HG03103 (cell line): Measurements from ENCODE around the gene DMXL1.

Source experiments
- ATAC-seq: cut with Tn5 transposase; IDR thresholded peaks from one replicate; pipeline ENCODE4 v1.9.1; 2021; ENCODE audit warnings: low read depth; ENCODE audit not compliant: unreplicated experiment

The DMXL1 gene, protein sequence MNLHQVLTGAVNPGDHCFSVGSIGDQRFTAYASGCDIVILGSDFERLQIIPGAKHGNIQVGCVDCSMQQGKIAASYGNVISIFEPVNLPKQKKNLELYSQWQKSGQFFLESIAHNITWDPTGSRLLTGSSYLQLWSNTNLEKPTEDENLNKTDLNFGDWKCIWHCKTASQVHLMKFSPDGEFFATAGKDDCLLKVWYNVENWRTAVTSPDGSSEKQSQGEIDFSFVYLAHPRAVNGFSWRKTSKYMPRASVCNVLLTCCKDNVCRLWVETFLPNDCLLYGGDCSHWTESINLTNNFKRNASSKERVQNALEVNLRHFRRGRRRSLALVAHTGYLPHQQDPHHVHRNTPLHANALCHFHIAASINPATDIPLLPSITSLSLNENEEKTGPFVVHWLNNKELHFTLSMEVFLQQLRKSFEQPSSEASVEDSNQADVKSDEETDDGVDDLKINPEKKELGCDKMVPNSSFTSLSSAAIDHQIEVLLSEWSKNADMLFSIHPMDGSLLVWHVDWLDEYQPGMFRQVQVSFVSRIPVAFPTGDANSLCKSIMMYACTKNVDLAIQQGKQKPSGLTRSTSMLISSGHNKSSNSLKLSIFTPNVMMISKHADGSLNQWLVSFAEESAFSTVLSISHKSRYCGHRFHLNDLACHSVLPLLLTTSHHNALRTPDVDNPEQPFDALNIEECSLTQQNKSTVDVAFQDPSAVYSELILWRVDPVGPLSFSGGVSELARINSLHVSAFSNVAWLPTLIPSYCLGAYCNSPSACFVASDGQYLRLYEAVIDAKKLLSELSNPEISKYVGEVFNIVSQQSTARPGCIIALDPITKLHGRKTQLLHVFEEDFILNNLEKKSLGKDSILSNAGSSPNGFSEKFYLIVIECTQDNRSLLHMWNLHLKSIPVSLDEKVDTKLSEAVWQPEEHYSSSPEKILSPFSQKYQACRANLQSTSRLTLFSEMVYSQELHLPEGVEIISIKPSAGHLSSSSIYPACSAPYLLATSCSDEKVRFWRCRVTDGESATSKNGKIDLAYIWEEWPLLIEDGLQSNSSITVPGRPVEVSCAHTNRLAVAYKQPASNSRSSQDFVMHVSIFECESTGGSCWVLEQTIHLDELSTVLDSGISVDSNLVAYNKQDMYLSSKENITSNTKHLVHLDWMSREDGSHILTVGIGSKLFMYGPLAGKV (N-terminal part only)

DNA sequence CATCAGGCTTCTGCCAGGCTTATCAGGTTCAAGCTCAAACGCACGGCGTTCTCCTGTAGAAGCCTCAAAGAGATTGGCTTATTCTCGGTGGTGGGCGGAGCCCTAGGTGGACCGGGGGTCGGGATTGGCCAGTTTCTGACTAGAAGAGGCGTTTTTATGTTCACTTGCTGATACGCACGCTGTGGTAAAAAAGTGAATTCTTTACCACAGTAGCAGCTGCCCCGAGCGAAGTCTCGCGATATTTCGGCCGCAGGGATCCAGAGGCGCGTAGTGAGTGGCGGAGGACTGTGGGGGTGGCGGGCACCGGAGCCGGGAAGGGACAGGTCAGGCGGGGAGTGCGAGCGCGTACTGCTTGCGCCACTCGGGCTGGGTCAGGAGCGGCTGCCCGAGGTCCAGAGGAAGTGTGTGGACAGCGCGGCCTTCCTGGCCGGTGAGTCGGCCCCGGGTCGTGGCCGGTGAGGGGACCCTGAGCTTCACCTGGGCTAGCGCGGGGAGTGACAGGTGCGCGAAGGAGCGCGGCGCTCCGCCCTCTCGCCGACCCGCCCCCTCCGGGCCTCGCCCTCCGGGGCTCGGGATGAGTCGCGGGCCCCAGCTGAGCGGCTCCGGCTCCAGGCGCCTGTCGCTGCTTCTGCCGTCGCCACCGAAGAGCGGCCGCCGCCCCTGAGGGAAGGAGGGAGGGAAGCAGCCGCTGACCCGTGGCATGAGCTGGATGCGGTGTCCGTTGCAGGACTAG is at the start of gene DMXL1:
Gene DMXL1, plus strand, starts transcription at position 260 of the 733 bp plus-strand sequence. CDS start 483 bp downstream, outside the sequence.
- peak; percentile 74 for ATAC-seq

DNA sequence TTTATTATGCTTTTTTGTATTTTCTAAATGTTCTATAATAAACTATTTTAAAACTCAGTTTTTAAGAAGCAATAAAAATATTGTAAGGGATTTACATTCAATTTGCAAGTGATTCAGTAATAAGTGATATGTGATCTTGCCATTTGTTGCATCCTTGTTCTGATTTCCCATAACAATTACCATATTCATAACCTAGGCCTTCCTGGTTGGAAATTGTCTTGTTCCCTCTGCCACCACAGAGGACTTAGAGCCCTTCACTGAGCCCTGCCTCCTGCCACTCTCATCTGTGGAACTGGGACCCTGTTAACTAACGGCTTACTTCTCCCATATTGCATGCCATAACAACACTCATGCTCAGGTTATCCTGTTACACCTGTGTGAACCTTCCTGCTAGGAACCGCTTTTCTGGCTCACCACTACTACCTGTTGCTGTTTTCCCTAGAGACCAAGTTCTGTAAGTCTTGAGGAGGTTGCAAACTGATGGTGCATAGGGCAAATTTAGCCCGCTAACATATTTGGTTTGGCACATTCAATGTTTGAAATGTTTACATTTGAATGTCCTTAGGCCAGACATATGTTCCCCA is 49.6 kb upstream of the DMXL1 start:
- no peak for ATAC-seq

DNA sequence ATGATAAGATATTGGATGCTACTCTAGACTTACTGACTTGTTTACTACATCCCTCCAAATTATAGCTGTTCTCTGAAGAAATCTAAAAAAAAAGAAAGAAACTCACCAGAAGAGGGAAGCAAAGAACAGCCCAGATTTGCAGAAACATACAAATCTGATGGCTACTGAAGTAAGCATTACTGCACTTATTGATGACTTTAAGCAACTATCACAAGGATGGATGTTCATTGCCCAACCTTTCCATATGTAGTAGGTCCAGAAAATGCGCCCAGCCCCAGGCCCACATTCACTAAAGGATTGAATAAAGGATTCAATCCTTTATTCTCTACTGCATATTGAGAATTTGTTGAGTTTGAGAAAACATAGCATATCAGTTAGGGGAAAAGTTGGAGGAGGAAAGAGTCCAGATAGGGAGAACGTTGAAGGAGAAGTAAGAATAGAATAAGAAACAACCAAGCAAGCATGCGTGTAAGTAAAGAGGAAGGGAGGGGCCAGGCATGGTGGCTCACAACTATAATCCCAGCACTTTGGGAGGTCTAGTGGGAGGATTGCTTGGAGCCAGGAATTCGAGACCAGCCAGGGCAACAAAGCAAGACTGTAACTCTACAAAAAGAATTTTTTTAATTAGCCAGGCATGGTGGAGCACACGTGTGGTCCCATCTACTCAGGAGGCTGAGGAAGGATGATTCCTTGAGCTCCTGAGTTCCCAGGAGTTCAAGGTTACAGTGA is 48.7 kb upstream of the DMXL1 start:
- ATAC-seq: peak; percentile 61

DNA sequence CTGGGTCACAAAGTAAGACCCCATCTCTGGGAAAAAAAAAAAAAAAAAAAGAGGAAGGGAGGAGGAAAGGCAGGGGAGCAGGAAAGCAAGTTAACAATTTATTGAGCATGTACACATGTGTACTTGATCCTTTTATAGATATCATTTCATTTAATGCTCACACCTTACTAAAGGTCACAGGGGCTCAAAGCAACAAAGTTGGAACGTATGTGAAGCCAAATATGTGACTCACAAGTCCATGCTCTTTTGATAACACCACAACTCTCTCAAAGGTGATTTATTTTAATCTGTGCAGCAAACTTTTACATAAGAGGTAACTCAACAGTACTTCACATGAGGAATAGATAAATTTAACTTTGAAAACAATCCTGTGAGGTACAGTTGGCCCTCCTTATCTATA is 48.1 kb upstream of the DMXL1 start:
- ATAC-seq: no peak

DNA sequence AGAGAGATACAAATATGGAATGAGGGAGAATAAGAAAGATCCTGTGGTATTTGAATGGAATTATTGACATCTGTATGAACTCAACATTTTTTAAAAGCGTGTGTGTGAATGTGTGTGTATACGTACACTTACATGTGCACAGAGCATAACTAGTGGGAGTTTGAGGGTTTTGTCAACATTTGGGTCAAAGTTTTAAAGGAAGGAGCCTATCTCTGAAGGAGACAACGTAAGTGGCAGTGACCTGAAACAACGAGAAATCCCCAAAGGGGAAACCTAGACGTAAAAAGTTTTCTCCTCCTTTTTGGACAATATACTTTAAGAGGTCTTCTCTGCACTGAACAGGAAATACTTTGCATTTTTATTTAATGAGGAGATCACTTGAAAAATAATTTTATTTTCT is 42.3 kb upstream of the DMXL1 start:
- no peak for ATAC-seq

DNA sequence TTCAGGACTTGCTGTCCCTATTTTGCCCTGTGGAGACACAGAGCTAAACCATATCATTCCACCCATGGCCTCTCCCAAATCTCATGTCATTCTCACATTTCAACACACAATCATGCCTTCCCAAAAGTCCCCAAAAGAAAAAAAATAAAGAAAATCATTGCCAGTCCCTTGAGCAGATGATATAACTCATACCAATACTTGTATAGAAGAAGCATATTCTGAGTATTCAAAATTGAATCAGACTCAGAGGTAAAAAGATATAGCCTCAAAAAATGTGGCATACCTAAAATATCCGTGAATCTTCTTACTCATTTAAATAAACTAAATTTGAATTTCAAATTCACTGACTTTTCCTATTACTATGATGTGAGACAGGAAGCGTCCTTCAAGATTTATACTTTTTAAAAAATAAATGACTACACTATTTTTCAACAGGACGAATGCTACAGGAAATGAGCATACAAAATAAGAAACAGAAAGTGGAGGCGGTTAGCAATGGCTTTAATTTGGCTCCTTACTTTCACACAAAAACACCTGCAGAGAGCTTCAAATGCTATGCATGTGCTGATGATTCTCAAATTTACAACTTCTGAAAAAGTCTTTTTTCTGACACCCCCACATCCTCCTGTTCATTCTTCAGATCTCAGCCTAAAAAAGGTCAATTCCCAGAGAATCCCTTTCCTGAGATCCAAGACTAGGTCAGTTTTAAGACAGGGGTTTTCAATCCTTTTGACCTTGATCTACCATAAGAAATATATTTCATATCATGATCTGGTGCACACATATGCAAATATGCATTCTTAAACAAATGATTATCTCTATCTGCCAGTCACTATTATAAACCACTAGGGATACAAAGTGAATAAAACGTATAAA is 39.6 kb upstream of the DMXL1 start:
- ATAC-seq: peak; percentile 62

DNA sequence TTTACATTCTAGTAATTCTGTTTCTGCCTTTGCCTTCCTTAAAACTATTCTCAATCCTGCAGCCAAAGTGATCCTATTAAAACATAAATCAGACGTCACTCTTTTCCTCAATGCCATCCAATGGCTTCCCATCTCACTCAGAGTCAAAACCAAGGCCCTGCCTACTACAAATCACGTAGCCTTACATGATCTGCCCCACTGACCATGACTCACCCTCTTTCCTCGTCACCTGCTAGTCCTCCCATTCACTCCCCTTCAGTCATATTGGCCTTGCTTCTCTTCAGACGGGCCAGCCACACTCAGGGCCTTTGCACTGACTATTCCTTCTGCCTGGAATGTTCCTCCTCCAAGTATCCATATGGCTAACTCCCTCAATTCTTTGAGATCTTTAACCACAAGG is 39.0 kb upstream of the DMXL1 start:
- ATAC-seq: peak; percentile 41

DNA sequence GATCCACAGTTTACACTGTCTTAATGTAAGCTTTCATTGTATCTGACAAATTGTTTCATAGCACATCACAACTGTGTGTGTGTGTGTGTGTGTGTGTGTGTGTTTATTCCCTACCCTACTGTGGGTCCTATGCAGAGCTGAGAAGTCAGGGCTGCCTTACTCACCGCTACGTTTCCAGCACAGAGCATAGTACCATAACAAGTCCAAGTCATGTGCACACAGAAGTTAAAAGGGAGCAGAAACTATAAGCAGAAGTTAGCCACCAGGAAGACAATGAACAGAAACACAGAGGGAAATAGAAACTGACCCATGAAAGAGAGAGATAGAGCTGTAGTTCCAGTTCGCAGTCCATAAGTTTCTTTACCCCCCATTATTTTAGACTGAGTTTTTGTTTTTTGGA is 38.2 kb upstream of the DMXL1 start:
- peak; percentile 46 for ATAC-seq

DNA sequence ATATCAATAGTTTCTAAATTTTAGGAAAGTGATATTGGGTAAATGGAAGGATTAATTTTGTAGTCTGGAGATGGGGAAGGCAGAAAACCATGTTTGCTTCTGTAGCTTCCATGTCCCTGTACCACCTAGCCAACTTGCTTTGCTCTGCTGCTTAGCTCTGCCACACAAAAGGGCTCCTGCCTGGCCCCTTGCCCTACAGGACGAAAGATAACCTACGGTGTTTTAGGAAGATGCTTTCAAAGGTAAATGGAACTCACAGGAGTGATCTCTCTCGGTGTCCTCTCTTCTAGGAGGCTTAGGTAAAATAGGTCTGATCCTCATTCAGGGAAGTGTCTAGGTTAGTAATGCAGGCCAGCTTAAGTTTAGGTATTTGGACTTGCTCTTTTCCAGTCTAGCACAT is 37.8 kb upstream of the DMXL1 start:
- no peak for ATAC-seq

DNA sequence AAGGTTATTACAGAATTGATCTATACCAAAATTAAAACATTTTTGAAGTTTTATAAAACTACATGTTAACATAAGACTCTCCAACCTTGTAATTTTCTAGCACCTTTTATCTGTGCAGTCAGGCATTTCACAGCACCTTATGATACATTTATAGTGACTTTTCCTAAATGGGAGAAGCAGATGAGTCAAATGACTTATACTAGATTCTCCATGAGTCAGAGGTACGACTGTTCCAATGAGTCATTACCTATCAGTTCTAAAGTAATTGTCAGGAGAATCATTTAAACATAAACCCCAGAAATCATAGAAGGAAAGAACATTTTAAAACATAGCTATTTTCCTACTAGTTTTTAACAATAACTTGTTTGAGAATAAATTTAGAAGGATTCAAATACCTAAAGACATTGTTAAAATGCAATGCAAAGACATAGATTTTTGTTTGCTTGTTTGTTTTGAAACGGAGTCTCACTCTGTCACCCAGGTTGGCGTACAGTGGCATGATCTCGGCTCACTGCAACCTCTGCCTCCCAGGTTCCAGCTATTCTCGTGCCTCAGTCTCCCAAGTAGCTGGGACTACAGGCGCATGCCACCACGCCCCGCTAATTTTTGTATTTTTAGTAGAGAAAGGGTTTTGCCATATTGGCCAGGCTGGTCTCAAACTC is 34.7 kb upstream of the DMXL1 start:
- no peak for ATAC-seq

DNA sequence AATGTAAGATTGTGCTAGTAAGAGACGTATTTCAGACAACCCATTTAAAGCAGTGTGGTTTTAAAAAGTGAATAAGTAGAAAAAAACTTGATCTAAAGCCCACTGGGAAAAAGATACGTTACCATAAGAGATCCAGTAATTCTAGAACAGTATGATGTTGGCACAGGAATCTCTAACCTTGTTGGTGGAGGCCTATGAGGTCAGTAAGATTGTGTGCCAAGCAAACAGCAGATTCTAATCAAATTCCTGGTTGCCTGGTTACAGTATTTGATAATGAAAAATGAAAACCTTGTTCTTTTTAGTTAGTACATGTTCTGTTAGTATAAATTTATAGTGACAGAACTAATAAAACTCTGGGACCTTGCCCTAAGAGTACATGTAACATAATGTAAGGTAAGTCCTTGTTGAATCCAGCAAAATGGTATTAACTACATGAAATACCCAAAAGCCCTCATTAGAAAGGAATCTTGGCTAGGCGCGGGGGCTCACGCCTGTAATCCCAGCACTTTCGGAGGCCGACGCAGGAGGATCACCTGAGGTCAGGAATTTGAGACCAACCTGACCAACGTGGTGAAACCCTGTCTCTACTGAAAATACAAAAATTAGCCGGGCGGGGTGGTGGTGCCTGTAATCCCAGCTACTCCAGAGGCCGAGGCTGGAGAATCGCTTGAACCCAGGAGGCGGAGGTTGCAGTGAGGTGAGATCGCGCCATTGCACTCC is 33.2 kb upstream of the DMXL1 start:
- no peak for ATAC-seq

DNA sequence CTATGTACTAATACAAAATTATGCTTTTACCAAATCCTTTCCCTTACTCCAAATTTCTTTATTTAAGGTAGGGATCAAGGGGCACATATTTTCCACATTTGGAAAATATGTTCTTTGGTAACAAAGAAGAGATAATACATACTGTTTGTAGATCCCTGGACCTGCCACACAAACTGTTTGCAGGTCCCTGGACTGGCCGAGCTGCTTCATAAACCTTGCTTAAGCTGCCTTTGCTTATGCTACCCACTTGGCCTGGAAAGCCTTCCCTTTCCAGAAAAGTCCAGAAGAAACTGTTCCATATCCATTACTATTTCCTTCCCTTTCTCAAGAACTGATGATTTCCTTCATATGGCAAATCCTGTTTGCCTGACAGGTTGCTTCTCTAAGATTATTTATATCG is 22.6 kb upstream of the DMXL1 start:
- no peak for ATAC-seq

DNA sequence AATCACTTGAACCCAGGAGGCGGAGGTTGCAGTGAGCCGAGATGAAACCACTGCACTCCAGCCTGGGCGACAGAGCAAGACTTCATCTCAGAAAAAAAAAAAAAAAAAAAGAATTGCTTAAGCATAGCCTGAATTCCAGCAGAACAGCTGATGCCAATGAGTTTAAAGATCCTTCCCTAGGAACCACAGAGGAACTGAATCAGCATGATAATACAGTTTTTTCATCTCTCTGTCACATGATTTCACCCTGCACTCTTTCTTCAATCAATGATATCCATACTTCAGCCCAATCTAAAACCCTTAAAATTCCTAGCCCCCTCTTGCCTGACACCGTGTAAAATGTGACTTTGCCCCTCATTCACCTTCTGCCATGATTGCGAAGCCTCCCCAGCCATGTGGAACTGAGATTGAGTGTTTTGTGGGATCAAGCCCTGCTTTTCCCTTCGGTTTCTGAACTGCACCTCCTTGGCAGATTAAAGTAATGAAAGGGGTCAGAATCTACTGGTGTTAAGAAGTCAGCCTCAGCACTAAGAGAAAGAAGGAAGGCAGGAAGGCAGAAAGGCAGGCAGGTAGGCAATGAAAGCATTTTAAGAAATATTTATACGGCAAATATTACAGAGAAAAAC is 20.9 kb upstream of the DMXL1 start:
- ATAC-seq: no peak

DNA sequence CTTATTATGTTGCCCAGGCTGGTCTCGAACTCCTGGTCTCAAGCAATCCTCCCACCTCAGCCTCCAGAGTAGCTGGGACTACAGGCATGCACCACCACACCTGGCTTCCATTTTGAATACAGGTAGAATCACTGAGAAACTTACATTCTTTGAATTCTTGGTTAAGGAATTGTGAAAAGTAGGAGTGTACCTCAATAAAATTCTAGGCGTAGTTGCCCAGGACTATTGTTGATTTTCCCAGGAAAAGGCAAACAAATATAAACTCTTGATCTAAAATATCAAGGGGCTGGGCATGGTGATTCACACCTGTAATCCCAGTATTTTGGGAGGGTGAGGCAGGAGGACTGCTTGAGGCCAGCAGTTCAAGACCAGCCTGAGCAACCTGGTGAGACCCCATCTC is 16.8 kb upstream of the DMXL1 start:
- no peak for ATAC-seq

DNA sequence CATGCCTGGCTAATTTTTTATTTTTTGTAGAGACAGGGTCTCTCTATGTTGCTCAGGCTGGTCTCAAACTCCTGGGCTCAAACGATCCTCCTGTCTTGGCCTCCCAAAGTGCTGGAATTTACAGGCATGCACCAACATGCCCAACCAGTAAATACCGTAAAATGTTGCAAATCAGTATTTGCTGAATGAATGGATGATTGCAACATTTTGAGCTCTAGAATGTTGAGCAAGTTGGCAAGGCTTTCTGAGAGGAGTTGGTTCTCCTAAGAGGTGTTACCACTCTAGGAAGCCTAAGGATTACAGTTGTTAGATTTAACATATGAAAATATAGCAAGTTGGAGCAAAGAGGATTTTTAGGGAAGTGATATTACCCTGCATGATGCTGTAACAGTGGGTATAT is 15.6 kb upstream of the DMXL1 start:
- ATAC-seq: no peak

DNA sequence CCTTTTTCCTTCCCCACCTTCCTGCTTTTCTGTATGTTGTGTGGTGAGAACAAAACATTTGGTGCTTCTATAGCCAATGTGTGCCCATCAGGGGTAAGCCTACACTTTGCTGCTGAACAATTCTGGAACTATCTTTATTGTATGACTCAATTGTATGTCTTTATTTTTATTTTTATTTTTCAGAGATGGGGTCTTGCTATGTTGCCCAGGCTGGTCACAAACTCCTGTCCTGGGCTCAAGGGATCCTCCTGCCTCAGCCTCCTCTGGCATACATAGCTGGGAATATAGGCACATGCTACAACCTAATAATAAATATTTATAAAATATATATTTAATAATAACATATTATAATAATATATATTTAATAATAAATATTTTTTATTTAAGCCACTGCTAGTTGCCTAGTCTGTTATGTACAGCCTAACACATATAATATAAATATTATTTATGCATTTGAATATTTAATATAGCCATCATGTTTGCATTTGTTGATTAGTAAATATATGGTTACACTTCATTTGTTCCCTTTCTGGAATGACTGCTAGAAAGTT is 11.8 kb upstream of the DMXL1 start:
- no peak for ATAC-seq
